ENCODE data around the gene FHDC1. TPM values are rescaled to one million over a fixed set of nuclear protein-coding genes. Genes with fewer than 3 reads are reported as not detected.

The FHDC1 gene
- total RNA-seq, 1 donor from 2014 or later, result 1.5 TPM

- H3K27ac ChIP-seq (ENCODE audit: low read depth, low read length), result no peak overlapping the region
- no peaks in the 10 kb centered on the region for H4K20me1 ChIP-seq (ENCODE audit: insufficient read depth, low read length)
- no peak overlapping the region for H3K9ac ChIP-seq (ENCODE audit: low read length)
- Mint-ChIP-seq H3K27ac (ENCODE audit: unreplicated experiment) (no peak overlapping the region), H3K36me3 (ENCODE audit: low read depth, unreplicated experiment) (no peaks in the 10 kb centered on the region), H3K4me1 (ENCODE audit: low read depth, unreplicated experiment) (no peaks in the 10 kb centered on the region), H3K27me3 (ENCODE audit: low read depth, unreplicated experiment) (peaks cover 14% of the 10 kb centered on the region), H3K4me3 (ENCODE audit: unreplicated experiment) (no peak overlapping the region), H3K9me3 (ENCODE audit: unreplicated experiment) (no peaks in the 10 kb centered on the region)
- H3K4me2 ChIP-seq (ENCODE audit: low read length), result no peak overlapping the region
- H3K36me3 ChIP-seq (ENCODE audit: insufficient read depth, low read length), result no peaks in the 10 kb centered on the region
- no peaks in the 10 kb centered on the region for H3K9me3 ChIP-seq (ENCODE audit: insufficient read depth, low read depth, low read length)
- no peaks in the 10 kb centered on the region for H3K79me2 ChIP-seq (ENCODE audit: insufficient read depth, low read length)
- no peak overlapping the region for H2AFZ ChIP-seq (ENCODE audit: low read depth, low read length)
- H3K27me3 ChIP-seq (ENCODE audit: insufficient read depth, low read length), result no peaks in the 10 kb centered on the region
- DNase-seq (ENCODE audit: low read depth) (no peak), FAIRE-seq (no peak)
- no peaks in the 10 kb centered on the region for H3K4me1 ChIP-seq (ENCODE audit: insufficient read depth, low read length)
- TF ChIP-seq CTCF (IDR thresholded peaks at IDR 0.05; ENCODE audit: insufficient read depth, low read depth, low read length), result no peak
- TF ChIP-seq EZH2 (IDR thresholded peaks at IDR 0.05; ENCODE audit: insufficient read depth, low read length), result no peak
- no peak overlapping the region for H3K4me3 ChIP-seq (ENCODE audit: insufficient read depth, low read depth, low read length)
Observed at GRCh38 chr4:153008578-153009199, 72.6 kb downstream of the FHDC1 start.

- Mint-ChIP-seq H3K4me1 (ENCODE audit: low read depth, unreplicated experiment) (peaks cover 5% of the 10 kb centered on the region), H3K36me3 (ENCODE audit: low read depth, unreplicated experiment) (no peaks in the 10 kb centered on the region), H3K27me3 (ENCODE audit: low read depth, unreplicated experiment) (peaks cover 10% of the 10 kb centered on the region), H3K27ac (ENCODE audit: unreplicated experiment) (no peak overlapping the region), H3K4me3 (ENCODE audit: unreplicated experiment) (no peak overlapping the region), H3K9me3 (ENCODE audit: unreplicated experiment) (no peaks in the 10 kb centered on the region)
- Histone ChIP-seq H2AFZ (ENCODE audit: low read depth, low read length) (no peak overlapping the region), H3K9ac (ENCODE audit: low read length) (no peak overlapping the region), H3K27ac (ENCODE audit: low read depth, low read length) (no peak overlapping the region), H3K4me3 (ENCODE audit: insufficient read depth, low read depth, low read length) (no peak overlapping the region), H3K79me2 (ENCODE audit: insufficient read depth, low read length) (no peaks in the 10 kb centered on the region), H4K20me1 (ENCODE audit: insufficient read depth, low read length) (no peaks in the 10 kb centered on the region), H3K4me1 (ENCODE audit: insufficient read depth, low read length) (no peaks in the 10 kb centered on the region), H3K4me2 (ENCODE audit: low read length) (no peak overlapping the region), H3K9me3 (ENCODE audit: insufficient read depth, low read depth, low read length) (no peaks in the 10 kb centered on the region), H3K27me3 (ENCODE audit: insufficient read depth, low read length) (no peaks in the 10 kb centered on the region), H3K36me3 (ENCODE audit: insufficient read depth, low read length) (no peaks in the 10 kb centered on the region)
- DNase-seq (ENCODE audit: low read depth), result no peak
- no peak for TF ChIP-seq CTCF (IDR thresholded peaks at IDR 0.05; ENCODE audit: insufficient read depth, low read depth, low read length)
- TF ChIP-seq EZH2 (IDR thresholded peaks at IDR 0.05; ENCODE audit: insufficient read depth, low read length), result no peak
- FAIRE-seq, result no peak
Observed at GRCh38 chr4:153010146-153010545, 74.0 kb downstream of the FHDC1 start.

- FAIRE-seq, result no peak
Observed at GRCh38 chr4:153013202-153013977, 77.3 kb downstream of the FHDC1 start.

More at GRCh38 chr4:153013202-153013977, 77.3 kb downstream of the FHDC1 start:
- TF ChIP-seq EZH2 (IDR thresholded peaks at IDR 0.05; ENCODE audit: insufficient read depth, low read length) (no peak), CTCF (IDR thresholded peaks at IDR 0.05; ENCODE audit: insufficient read depth, low read depth, low read length) (no peak)
- Histone ChIP-seq H3K27me3 (ENCODE audit: insufficient read depth, low read length) (peaks cover 5% of the 10 kb centered on the region), H3K27ac (ENCODE audit: low read depth, low read length) (no peak overlapping the region), H3K9ac (ENCODE audit: low read length) (no peak overlapping the region), H3K9me3 (ENCODE audit: insufficient read depth, low read depth, low read length) (no peaks in the 10 kb centered on the region), H4K20me1 (ENCODE audit: insufficient read depth, low read length) (no peaks in the 10 kb centered on the region), H3K4me2 (ENCODE audit: low read length) (no peak overlapping the region), H3K36me3 (ENCODE audit: insufficient read depth, low read length) (no peaks in the 10 kb centered on the region), H2AFZ (ENCODE audit: low read depth, low read length) (no peak overlapping the region), H3K4me3 (ENCODE audit: insufficient read depth, low read depth, low read length) (no peak overlapping the region), H3K4me1 (ENCODE audit: insufficient read depth, low read length) (no peaks in the 10 kb centered on the region), H3K79me2 (ENCODE audit: insufficient read depth, low read length) (no peaks in the 10 kb centered on the region)
- H3K36me3 Mint-ChIP-seq (ENCODE audit: low read depth, unreplicated experiment), result no peaks in the 10 kb centered on the region
- H3K4me3 Mint-ChIP-seq (ENCODE audit: unreplicated experiment), result no peak overlapping the region
- no peak overlapping the region for H3K27ac Mint-ChIP-seq (ENCODE audit: unreplicated experiment)
- peaks cover 5% of the 10 kb centered on the region for H3K4me1 Mint-ChIP-seq (ENCODE audit: low read depth, unreplicated experiment)
- H3K9me3 Mint-ChIP-seq (ENCODE audit: unreplicated experiment), result peaks cover 4% of the 10 kb centered on the region
- H3K27me3 Mint-ChIP-seq (ENCODE audit: low read depth, unreplicated experiment), result peaks cover 8% of the 10 kb centered on the region
- no peak for DNase-seq (ENCODE audit: low read depth)

Measured in astrocyte (in vitro differentiated cells and primary cell).